22Rv1 (cell line): ENCODE results near the gene ACOT12.

Experiments used
- ZFX ChIP-seq: fragments of 450-650 bp; IDR thresholded peaks from 2 replicates; pipeline ENCODE4 v1.6.1; 2017; ENCODE audit warnings: antibody characterized with exemption, borderline replicate concordance
- TF ChIP-seq, protein P1 (sequence below): fragments of 450-650 bp; IDR thresholded peaks from 2 replicates; pipeline ENCODE4 v1.5.1; 2017; ENCODE audit warnings: mild to moderate bottlenecking

DNA sequence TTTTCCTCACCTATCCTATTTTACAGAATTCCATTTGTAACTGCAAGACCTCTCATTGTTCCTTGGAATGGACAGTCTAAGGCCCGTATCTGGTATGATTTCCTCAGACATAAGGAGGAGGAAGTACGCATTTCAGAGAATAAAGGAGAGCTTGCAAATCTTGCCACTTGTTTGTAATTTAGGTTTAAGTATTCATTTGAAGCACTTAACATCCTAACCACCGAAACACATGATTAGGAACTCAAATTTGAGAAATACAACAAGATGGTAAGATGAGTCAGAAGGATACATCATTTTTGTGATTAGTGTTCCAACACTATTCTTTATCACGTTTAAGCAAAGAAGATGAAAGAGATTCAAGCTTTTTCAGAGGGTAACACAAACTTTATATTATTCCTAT is 96.4 kb downstream of the ACOT12 start:
- TF ChIP-seq, protein P1, sequence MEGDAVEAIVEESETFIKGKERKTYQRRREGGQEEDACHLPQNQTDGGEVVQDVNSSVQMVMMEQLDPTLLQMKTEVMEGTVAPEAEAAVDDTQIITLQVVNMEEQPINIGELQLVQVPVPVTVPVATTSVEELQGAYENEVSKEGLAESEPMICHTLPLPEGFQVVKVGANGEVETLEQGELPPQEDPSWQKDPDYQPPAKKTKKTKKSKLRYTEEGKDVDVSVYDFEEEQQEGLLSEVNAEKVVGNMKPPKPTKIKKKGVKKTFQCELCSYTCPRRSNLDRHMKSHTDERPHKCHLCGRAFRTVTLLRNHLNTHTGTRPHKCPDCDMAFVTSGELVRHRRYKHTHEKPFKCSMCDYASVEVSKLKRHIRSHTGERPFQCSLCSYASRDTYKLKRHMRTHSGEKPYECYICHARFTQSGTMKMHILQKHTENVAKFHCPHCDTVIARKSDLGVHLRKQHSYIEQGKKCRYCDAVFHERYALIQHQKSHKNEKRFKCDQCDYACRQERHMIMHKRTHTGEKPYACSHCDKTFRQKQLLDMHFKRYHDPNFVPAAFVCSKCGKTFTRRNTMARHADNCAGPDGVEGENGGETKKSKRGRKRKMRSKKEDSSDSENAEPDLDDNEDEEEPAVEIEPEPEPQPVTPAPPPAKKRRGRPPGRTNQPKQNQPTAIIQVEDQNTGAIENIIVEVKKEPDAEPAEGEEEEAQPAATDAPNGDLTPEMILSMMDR: no peak
- TF ChIP-seq ZFX: no peak
